Endothelial cell of umbilical vein (primary cell): Measurements from ENCODE around the gene ADAMTSL3.

Experiments used
- CTCF ChIP-seq, 2 donors: IDR thresholded peaks; 1 replicate in 1 of 2; 2 replicates in 1 of 2; pipeline ENCODE4 v1.5.1; 2011; ENCODE audit warnings: low read length in 2 of 2, mild to moderate bottlenecking in 2 of 2, moderate library complexity in 2 of 2, control low read depth in 1 of 2, inconsistent platforms in 1 of 2, low read depth in 1 of 2; ENCODE audit not compliant: insufficient read depth in 1 of 2; ENCODE audit errors: extremely low read depth in 1 of 2
- JUN ChIP-seq: IDR thresholded peaks from 2 replicates; pipeline ENCODE4 v1.6.1; 2011; ENCODE audit warnings: borderline replicate concordance, low read depth; ENCODE audit not compliant: insufficient read length, insufficient read depth
- POLR2A ChIP-seq: IDR thresholded peaks from 2 replicates; pipeline ENCODE4 v1.6.1; 2012; ENCODE audit warnings: low read depth, mild to moderate bottlenecking, control low read depth, low read length
- TF ChIP-seq, protein P1 (sequence below): IDR thresholded peaks from 2 replicates; pipeline ENCODE4 v1.6.1; 2011; ENCODE audit not compliant: insufficient read depth, insufficient read length

- TF ChIP-seq CTCF (IDR thresholded peaks at IDR 0.05; ENCODE audit: extremely low read depth in 1 of 2, insufficient read depth in 1 of 2, low read depth in 1 of 2, low read length in 2 of 2): no peak
- no peak for TF ChIP-seq POLR2A
- no peak for TF ChIP-seq JUN
- TF ChIP-seq, protein P1, sequence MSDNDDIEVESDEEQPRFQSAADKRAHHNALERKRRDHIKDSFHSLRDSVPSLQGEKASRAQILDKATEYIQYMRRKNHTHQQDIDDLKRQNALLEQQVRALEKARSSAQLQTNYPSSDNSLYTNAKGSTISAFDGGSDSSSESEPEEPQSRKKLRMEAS: no peak
Observed at GRCh38 chr15:83711236-83711635, 57.3 kb downstream of the ADAMTSL3 start.
